HepG2 (cell line): ENCODE data around the gene MBLAC1. TPM values are rescaled to one million over a fixed set of nuclear protein-coding genes. Genes with fewer than 3 reads are reported as not detected.

Experiments
- ARNT ChIP-seq: fragments of 450-650 bp; IDR thresholded peaks from 2 replicates; pipeline ENCODE4 v1.6.1; 2017
- ATF1 ChIP-seq: IDR thresholded peaks from 2 replicates; pipeline ENCODE4 v1.6.1; 2016; ENCODE audit warnings: mild to moderate bottlenecking, control low read depth
- ATF3 ChIP-seq: sonication (generic); formaldehyde crosslinking; IDR thresholded peaks from 2 replicates; pipeline ENCODE4 v1.4.0; 2020; ENCODE audit warnings: missing genetic modification reagents
- CBFB ChIP-seq: sonication (generic); formaldehyde crosslinking; IDR thresholded peaks from 2 replicates; pipeline ENCODE4 v1.4.0; 2020; ENCODE audit warnings: missing genetic modification reagents
- CHCHD3 ChIP-seq: sonication (generic); formaldehyde crosslinking; IDR thresholded peaks from 2 replicates; pipeline ENCODE4 v1.8.0; 2022; ENCODE audit warnings: mild to moderate bottlenecking, missing genetic modification reagents, moderate library complexity
- FOXJ3 ChIP-seq: sonication (generic); formaldehyde crosslinking; IDR thresholded peaks from 2 replicates; pipeline ENCODE4 v1.4.0; 2020; ENCODE audit warnings: missing genetic modification reagents, mild to moderate bottlenecking, borderline replicate concordance
- HCFC1 ChIP-seq: fragments of 150-350 bp; IDR thresholded peaks from 2 replicates; pipeline ENCODE4 v1.6.1; 2014; ENCODE audit warnings: low read depth, low read length
- HMG20B ChIP-seq: conservative IDR thresholded peaks from 2 replicates; pipeline ENCODE4 v1.6.1; 2016; ENCODE audit warnings: missing genetic modification reagents, missing compliant biosample characterization
- IRF1 ChIP-seq: sonication (generic); formaldehyde crosslinking; IDR thresholded peaks from 2 replicates; pipeline ENCODE4 v1.4.0; 2020; ENCODE audit warnings: low read depth, mild to moderate bottlenecking, missing genetic modification reagents
- KDM3A ChIP-seq: IDR thresholded peaks from 2 replicates; pipeline ENCODE4 v1.6.1; 2018; ENCODE audit warnings: low read depth, missing compliant biosample characterization
- MATR3 ChIP-seq: sonication (generic); formaldehyde crosslinking; IDR thresholded peaks from 2 replicates; pipeline ENCODE4 v1.4.0; 2020; ENCODE audit warnings: missing genetic modification reagents
- MBD4 ChIP-seq: IDR thresholded peaks from 2 replicates; pipeline ENCODE4 v1.6.1; 2012; ENCODE audit warnings: low read length, inconsistent platforms, borderline replicate concordance
- MTA3 ChIP-seq: sonication (generic); formaldehyde crosslinking; IDR thresholded peaks from 2 replicates; pipeline ENCODE4 v1.4.0; 2020; ENCODE audit warnings: missing genetic modification reagents
- MYPOP ChIP-seq: sonication (generic); formaldehyde crosslinking; IDR thresholded peaks from 2 replicates; pipeline ENCODE4 v1.8.1; 2023; ENCODE audit warnings: mild to moderate bottlenecking, moderate library complexity, missing genetic modification reagents
- PITX1 ChIP-seq: sonication (generic); formaldehyde crosslinking; IDR thresholded peaks from 2 replicates; pipeline ENCODE4 v1.5.1; 2020; ENCODE audit warnings: mild to moderate bottlenecking, missing genetic modification reagents
- REXO4 ChIP-seq: sonication (generic); formaldehyde crosslinking; IDR thresholded peaks from 2 replicates; pipeline ENCODE4 v1.8.0; 2022; ENCODE audit warnings: missing genetic modification reagents, mild to moderate bottlenecking, borderline replicate concordance
- SIN3A ChIP-seq: IDR thresholded peaks from 2 replicates; pipeline ENCODE4 v1.6.1; 2011; ENCODE audit warnings: low read depth, mild to moderate bottlenecking, control low read depth, low read length, borderline replicate concordance
- ZIK1 ChIP-seq: sonication (generic); formaldehyde crosslinking; IDR thresholded peaks from 2 replicates; pipeline ENCODE4 v1.5.0; 2020; ENCODE audit warnings: mild to moderate bottlenecking, low read depth, missing genetic modification reagents, borderline replicate concordance
- ZKSCAN8 ChIP-seq: IDR thresholded peaks from 2 replicates; pipeline ENCODE4 v1.6.1; 2016; ENCODE audit warnings: borderline replicate concordance, missing genetic modification reagents, missing compliant biosample characterization
- ZNF280D ChIP-seq: sonication (generic); formaldehyde crosslinking; IDR thresholded peaks from 2 replicates; pipeline ENCODE4 v1.5.1; 2020; ENCODE audit warnings: mild to moderate bottlenecking, missing genetic modification reagents
- ZNF580 ChIP-seq: IDR thresholded peaks from 2 replicates; pipeline ENCODE4 v1.6.1; 2016; ENCODE audit warnings: low read depth, borderline replicate concordance
- polyA plus RNA-seq, 8 experiments: library from polyadenylated mRNA; depleted of rRNA in 3 of 8; stranded (reverse) in 7 of 8; unstranded in 1 of 8; fragments of >200 nt; fragmentation: Illumina TruSeq in 4 of 8; extraction: Trizol in 4 of 8; gene quantifications; 2 replicates each; pipeline versions ENCODE4 v1.2.1 to v1.2.3, GENCODE V29; 2011 to 2016; ENCODE audit warnings: low read depth in 4 of 8, missing spikeins in 1 of 8, mixed read lengths in 1 of 8; ENCODE audit not compliant: insufficient read depth in 1 of 8
- total RNA-seq, 5 experiments: library from RNA; depleted of rRNA; stranded (reverse); fragments of >200 nt; fragmentation: Illumina TruSeq; extraction: Trizol; gene quantifications; 2 replicates each; pipeline ENCODE4 v1.2.3, GENCODE V29; 2016; ENCODE audit warnings: low read depth in 1 of 5
- TF ChIP-seq, protein P1 (sequence below): sonication (generic); formaldehyde crosslinking; IDR thresholded peaks from 2 replicates; pipeline ENCODE4 v1.4.0; 2020; ENCODE audit warnings: missing genetic modification reagents

The MBLAC1 gene
- total and polyA plus RNA-seq, 2 of the 13 experiments (the other 11 are each of a cell fraction or from before 2014, with no cell fraction given) = 0.79 to 2.1 TPM

GRCh38 chr7:100119072-100119969, 7.4 kb upstream of the MBLAC1 start, which contains the start of the genes CNPY4 and TAF6 (continued):
- TF ChIP-seq HCFC1 (no peak; the same call in 1 of the 2 replicates), MATR3 (no peak), ZNF280D (peak; percentile 13; the same call in 1 of the 2 replicates), MYPOP (CRISPR knock-in tag) (peak; percentile 77; the same call in 1 of the 2 replicates), IRF1 (CRISPR knock-in tag) (no peak), FOXJ3 (no peak; the same call in 1 of the 2 replicates), ZIK1 (CRISPR knock-in tag) (no peak), HMG20B (CRISPR knock-in tag) (no peak), CBFB (CRISPR knock-in tag) (peak; percentile 39; the same call in 1 of the 2 replicates), ARNT (no peak), MBD4 (no peak), CHCHD3 (CRISPR knock-in tag) (no peak), ATF3 (CRISPR knock-in tag) (no peak), KDM3A (CRISPR knock-in tag) (peak; percentile 31; the same call in 1 of the 2 replicates), ZKSCAN8 (CRISPR knock-in tag) (no peak), MTA3 (CRISPR knock-in tag) (no peak), ZNF580 (CRISPR knock-in tag) (peak; percentile 51; the same call in 1 of the 2 replicates), REXO4 (CRISPR knock-in tag) (no peak), SIN3A (peak; percentile 85), PITX1 (CRISPR knock-in tag) (no peak), ATF1 (peak; percentile 67)
- TF ChIP-seq, protein P1, sequence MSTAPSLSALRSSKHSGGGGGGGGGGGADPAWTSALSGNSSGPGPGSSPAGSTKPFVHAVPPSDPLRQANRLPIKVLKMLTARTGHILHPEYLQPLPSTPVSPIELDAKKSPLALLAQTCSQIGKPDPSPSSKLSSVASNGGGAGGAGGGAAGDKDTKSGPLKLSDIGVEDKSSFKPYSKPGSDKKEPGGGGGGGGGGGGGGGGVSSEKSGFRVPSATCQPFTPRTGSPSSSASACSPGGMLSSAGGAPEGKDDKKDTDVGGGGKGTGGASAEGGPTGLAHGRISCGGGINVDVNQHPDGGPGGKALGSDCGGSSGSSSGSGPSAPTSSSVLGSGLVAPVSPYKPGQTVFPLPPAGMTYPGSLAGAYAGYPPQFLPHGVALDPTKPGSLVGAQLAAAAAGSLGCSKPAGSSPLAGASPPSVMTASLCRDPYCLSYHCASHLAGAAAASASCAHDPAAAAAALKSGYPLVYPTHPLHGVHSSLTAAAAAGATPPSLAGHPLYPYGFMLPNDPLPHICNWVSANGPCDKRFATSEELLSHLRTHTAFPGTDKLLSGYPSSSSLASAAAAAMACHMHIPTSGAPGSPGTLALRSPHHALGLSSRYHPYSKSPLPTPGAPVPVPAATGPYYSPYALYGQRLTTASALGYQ (CRISPR knock-in tag) = peak; percentile 73; the same call in 1 of the 2 replicates
